GM04504 (cell line): ENCODE results near the gene ARPC4.
"Not testable (repeated sequence)": the region's sequence is repeated elsewhere in the genome, so short reads cannot be mapped to it uniquely, and the experiment has no call there.

ENCODE experiments used
- DNase-seq: peaks from one replicate; pipeline ENCODE4 v3.0.0-alpha.2; 2012; ENCODE audit warnings: low read depth

ARPC4 gene

DNA sequence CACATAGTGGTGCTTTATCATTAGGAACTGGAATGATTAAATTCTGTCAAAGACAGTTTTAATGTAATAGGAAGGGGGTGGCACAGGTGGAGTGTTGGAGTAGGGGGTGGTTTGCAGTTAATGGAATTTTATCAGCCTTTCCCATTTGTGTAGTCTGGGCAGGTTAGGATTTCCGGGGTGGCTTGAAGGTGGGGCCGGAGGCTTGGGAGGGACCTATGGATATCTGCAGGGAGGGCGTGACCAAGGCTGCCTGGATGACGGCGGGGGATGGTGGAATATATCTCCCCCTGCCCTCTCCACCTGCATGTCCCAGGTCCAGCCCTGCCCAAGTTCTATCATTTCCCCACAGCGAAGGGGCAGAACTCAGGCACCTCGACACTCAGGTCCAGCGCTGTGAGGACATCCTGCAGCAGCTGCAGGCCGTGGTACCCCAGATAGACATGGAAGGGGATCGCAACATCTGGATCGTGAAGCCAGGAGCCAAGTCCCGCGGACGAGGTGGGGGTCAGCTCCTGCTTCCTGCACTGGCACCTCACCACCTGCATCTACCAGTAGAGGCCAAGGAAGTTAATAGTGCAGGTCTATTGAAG is 32.7 kb downstream of the ARPC4 start:
- no peak for DNase-seq

DNA sequence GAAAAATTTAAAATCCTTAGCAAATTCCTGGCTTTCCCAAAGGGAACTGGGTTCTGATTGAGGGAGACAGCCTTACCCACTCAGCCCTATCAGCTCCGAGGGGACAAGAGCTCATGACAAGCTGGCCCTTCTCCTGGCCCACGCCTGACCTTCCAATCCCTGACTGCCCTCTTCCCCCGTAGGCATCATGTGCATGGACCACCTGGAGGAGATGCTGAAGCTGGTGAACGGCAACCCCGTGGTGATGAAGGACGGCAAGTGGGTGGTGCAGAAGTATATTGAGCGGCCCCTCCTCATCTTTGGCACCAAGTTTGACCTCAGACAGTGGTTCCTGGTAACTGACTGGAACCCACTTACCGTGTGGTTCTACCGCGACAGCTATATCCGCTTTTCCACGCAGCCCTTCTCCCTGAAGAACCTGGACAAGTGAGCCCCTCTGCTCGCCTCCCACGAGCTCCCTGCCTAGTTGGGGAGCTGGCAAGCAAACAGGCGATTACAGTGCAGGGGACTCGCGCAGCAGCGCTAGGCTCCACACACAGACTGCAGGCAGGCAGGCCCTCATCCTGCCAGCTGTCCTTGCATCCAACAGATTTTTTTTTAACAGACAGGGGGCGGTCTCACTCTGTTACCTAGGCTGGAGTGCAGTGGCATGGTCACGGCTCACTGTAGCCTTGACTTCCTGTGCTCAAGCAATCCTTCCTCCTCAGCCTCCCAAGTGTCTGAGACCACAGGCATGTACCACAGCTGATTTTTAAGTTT is 34.1 kb downstream of the ARPC4 start:
- no peak for DNase-seq

- no peak for DNase-seq
These were observed 36.2 kb downstream of the ARPC4 start for GRCh38 chr3:9828801-9829755.

DNA sequence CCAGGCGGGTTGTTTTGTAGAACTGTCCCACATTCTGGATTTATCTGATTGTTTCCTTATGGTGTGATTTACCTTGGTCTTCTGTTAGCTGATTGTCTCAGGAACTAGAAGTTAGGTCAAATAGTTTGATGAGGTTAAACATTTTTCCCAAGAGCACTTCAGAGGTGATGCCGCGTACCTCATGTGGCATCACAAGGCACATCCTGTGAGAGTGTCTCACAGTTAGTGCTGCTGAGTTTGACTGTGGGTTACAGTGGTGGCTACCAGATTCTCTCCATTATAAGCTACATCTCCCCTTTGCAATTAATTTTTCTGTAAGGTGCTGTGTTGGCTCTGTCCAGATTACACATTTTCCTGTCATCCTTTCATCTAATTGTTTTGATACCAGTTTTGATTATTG is 38.4 kb downstream of the ARPC4 start:
- no peak for DNase-seq

DNA sequence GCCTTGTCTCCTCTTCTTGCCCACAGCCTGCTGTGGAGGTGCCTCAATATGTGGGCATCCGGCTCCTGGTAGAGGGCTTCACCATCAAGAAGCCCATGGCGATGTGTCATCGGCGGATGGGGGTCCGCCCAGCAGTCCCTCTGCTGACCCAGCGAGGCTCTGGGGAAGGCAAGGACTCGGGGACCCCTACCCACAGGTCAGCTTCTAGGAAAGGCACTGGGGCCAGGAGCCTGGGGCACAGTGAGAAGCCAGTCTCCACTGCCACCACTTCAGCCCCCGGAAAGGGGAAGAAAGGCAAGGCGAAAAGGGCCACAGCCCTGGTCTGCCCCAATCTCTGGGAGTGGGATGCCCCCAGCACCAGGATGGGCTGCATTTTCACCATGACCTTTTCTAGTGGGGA is 40.2 kb downstream of the ARPC4 start:
- no peak for DNase-seq

- DNase-seq = no peak
These were observed 41.9 kb downstream of the ARPC4 start for GRCh38 chr3:9834520-9835380.

DNA sequence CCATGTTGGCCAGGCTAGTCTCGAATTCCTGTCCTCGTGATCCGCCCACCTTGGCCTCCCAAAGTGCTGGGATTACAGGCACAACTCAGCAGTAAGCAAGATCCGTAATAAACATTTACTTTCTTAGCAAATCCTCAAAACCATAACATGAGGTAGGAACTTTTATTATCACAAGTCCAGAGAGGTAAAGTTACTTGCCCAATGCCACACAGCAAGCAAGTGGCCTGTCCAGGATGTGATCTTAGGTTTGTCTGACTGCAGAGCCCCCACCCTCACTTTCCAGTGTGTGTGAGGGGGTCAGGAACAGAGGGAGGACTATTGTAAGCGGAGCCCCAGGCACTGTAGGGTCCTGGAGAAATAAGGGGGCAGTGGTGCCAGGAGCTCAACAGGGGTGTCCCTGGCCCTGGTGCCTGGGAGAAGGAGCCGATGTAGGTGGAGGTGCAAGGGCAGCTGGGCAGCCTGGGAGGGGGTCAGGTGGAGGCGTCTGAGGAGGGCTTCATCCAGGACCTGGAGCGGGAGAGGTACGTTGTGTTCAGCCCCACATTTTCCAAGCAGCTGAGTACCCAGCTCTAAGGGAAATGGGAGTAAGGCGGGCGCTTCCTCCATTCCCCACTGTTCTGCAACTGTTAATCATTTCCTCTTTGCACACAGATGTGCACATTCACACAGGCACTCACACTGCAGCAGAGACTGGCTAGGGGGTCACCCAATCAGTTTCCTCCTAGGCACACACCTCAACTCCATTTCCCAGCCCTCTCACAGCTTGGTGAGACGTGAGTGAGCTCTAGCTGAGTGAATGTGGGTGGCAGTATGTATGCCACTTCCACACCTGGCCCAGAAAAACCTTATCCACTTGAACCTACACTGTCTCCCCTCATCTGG is 45.1 kb downstream of the ARPC4 start:
- DNase-seq = no peak

DNA sequence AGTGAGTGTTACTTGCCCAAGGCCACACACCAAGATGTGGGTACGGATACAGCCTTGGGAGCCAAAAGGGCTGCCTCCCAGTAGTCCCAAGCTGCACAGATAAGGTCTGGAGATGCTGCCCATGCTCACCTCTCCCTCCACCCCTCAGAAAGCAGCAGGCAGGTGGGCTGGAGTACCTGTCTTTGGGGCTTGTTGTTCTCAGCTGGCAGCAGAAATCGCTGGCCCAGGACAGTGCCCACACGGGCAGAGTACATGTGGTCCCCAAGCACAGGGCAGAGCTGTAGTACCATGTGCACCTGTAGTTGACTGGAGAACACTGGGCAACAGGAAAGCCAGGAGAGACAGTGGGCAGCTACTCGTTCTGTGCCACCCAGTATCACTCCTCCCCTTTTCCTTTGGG is 46.0 kb downstream of the ARPC4 start:
- no peak for DNase-seq

GRCh38 chr3:9841015-9841414 is 48.1 kb downstream of the ARPC4 start:
- DNase-seq = no peak

- DNase-seq = peak; percentile 93
These were observed 51.0 kb downstream of the ARPC4 start, which contains the start of gene RPUSD3 for GRCh38 chr3:9843715-9844438. RPUSD3 (minus strand) TSS chr3:9844008; CDS start chr3:9843990, 18 bp downstream.

DNA sequence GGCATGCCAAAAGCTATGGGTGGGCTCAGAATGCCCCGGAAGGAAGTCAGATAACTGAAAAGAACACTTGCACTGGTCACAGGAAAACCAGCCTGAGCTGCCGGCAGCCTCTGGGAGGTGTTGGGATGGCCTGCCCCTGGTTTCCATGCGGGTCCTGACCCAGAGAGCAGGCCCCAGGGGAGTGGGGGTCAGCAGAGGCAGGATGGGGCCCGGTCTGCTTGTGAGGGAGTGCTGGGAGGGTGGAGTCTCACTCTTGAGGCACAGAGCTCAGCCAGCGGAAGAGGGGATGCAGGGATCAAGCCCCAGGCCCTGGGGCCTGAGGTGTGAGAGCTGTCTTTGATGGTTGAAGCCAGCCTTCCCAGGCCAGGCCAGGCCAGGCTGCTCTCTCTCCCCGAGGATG is 53.3 kb downstream of the ARPC4 start:
- no peak for DNase-seq

DNA sequence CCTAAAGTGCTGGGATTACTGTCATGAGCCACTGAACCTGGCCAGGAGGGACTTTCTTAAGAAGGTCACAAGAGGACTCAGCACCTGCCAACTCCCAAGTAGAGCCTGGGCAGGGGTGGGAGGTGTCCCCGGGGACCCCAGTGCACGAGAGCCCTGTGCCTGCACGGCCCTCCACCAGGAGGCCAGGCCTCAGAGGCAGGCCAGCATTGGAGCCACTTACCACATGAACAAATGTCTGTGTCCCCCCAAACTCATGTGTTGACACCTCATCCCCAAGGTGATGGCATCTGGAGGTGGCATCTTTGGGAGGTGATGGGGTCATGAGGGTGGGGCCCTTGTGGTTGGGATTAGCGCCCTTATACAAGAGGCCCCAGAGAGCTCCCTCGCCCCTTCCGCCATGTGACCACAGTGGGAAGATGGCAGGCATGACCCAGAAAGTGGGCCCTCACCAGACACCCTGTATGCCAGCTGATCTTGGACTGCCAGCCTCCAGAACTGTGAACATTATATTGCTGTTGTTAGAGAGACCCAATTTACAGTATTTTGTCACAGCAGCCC is 54.1 kb downstream of the ARPC4 start:
- no peak for DNase-seq

DNA sequence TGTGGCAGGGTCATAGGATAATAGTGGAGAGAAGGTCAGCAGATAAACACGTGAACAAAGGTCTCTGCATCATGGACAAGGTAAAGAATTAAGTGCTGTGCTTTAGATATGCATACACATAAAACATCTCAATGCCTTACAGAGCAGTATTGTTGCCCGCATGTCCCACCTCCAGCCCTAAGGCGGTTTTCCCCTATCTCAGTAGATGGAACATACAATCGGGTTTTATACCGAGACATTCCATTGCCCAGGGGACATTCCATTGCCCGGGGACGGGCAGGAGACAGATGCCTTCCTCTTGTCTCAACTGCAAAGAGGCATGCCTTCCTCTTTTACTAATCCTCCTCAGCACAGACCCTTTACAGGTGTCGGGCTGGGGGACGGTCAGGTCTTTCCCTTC is 55.0 kb downstream of the ARPC4 start:
- DNase-seq = not testable (repeated sequence)

GRCh38 chr3:9848860-9849259 is 56.0 kb downstream of the ARPC4 start:
- not testable (repeated sequence) for DNase-seq

DNA sequence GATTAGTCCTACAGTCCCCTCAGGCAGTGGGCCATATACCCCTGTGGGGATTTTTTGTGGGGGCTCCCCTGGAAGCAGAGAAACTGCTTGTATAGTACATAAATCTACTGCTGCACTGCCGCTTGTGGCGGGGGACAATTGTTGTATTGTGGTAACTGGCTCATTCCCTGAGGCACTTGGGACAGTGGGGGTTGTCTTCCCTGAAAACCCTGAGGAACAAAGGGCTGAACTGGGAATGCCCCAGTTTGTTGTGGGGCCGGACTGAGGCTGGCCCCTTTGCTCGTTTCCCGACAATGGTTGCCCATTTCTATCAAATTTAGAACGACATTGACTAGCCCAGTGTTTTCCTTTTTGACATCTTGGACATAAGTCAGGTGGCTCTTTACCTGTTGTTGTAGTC is 58.5 kb downstream of the ARPC4 start:
- DNase-seq = not testable (repeated sequence)

GRCh38 chr3:9851926-9852325 is 59.0 kb downstream of the ARPC4 start:
- not testable (repeated sequence) for DNase-seq

- no peak for DNase-seq
These were observed 59.6 kb downstream of the ARPC4 start for GRCh38 chr3:9852528-9852927.

DNA sequence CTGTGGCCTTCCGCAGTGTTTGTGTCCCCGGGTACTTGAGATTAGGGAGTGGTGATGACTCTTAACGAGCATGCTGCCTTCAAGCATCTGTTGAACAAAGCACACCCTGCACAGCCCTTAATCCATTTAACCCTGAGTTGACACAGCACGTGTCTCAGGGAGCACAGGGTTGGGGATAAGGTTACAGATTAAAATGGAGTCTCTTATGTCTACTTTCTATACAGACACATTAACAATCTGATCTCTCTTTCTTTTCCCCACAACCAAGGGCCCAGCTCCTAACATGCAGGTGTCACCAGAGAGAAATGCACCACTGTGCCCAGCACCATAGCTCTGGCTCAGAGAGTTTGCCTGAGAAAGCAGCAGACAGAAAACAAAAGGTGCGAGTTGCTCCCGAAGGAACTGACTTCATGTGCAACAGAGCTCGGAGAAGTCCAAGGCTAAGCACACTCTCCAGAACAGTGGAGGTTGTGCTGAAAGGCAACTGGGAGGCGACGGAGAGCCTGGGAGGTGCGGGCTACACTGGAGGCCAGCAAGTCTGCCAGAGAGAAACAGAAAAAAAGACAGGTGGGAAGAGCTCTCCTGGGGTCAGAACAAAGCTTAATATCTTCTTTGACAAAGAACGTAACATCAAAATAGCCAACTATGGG is 61.5 kb downstream of the ARPC4 start:
- DNase-seq = not testable (repeated sequence)

DNA sequence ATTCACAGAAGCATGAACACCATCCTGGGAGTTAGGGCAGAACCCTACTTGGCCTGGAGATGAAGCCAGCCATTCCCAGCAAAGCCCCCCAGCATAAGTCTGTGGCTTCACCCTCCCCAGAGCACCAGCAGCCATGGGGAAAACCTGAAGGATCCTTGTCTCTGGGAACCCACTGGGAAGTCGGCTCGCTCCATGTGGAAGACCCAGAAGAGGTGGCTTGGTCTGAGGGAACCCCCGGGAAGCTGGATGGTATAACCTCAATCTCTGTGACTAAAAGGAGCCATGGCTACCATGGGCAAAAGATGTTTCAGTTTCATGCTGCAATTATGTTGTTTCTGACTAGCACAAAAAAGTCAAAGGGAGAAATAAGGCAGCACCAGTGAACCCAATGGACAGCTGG is 62.7 kb downstream of the ARPC4 start:
- DNase-seq = no peak
